ENCODE results near the gene LGR4. TPM values are rescaled to one million over a fixed set of nuclear protein-coding genes. Genes with fewer than 3 reads are reported as not detected.

LGR4 gene
- total RNA-seq, 1 experiment from 2014 or later: 7.1 TPM

GRCh38 chr11:27443227-27443626, 29.4 kb downstream of the LGR4 start:
- ChIA-PET RAD21 (ENCODE audit: low non-redundant PET in 1 of 2, low total read pairs in 2 of 2, uncharacterized antibody in 2 of 2, unreplicated experiment in 2 of 2) (no interaction called here), CTCF (no interaction called here), POLR2A (no interaction called here)
- no TSS peak for BruUV-seq (replicated peaks)
- no peaks in the 10 kb centered on the region for H3K27me3 ChIP-seq (ENCODE audit: insufficient read depth, low read length)
- no peak overlapping the region for H2AFZ ChIP-seq (ENCODE audit: low read depth, low read length, poor library complexity, severe bottlenecking)
- no peak for TF ChIP-seq CEBPB (IDR thresholded peaks at IDR 0.05; ENCODE audit: low read depth)
- TF ChIP-seq TCF7L2 (IDR thresholded peaks at IDR 0.05; ENCODE audit: borderline replicate concordance, extremely low read depth, insufficient read depth, insufficient read length): no peak
- TF ChIP-seq POLR2A (IDR thresholded peaks at IDR 0.05; ENCODE audit: borderline replicate concordance, extremely low read depth, insufficient read depth, insufficient read length): no peak
- TF ChIP-seq SP1 (IDR thresholded peaks at IDR 0.05; ENCODE audit: low read depth): no peak
- TF ChIP-seq, protein P1, sequence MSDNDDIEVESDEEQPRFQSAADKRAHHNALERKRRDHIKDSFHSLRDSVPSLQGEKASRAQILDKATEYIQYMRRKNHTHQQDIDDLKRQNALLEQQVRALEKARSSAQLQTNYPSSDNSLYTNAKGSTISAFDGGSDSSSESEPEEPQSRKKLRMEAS (IDR thresholded peaks at IDR 0.05): no peak
- TF ChIP-seq JUND (IDR thresholded peaks at IDR 0.05): no peak
- TF ChIP-seq ZBTB33 (IDR thresholded peaks at IDR 0.05; ENCODE audit: extremely low read depth, insufficient replicate concordance, low read length): no peak
- TF ChIP-seq, protein P2, sequence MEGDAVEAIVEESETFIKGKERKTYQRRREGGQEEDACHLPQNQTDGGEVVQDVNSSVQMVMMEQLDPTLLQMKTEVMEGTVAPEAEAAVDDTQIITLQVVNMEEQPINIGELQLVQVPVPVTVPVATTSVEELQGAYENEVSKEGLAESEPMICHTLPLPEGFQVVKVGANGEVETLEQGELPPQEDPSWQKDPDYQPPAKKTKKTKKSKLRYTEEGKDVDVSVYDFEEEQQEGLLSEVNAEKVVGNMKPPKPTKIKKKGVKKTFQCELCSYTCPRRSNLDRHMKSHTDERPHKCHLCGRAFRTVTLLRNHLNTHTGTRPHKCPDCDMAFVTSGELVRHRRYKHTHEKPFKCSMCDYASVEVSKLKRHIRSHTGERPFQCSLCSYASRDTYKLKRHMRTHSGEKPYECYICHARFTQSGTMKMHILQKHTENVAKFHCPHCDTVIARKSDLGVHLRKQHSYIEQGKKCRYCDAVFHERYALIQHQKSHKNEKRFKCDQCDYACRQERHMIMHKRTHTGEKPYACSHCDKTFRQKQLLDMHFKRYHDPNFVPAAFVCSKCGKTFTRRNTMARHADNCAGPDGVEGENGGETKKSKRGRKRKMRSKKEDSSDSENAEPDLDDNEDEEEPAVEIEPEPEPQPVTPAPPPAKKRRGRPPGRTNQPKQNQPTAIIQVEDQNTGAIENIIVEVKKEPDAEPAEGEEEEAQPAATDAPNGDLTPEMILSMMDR (IDR thresholded peaks at IDR 0.05 in 2 of 3, conservative IDR thresholded peaks at IDR 0.05 in 1 of 3; ENCODE audit: borderline replicate concordance in 1 of 3, insufficient read depth in 1 of 3, low read depth in 2 of 3, low read length in 2 of 3): no peak
- H3K9me2 ChIP-seq (ENCODE audit: insufficient read depth): no peaks in the 10 kb centered on the region
- no peaks in the 10 kb centered on the region for H4K20me1 ChIP-seq (ENCODE audit: insufficient read depth)
- H3K4me2 ChIP-seq (ENCODE audit: low read length): no peak overlapping the region
- no peak overlapping the region for H3K4me3 ChIP-seq (replicated peaks in 1 of 2; ENCODE audit: low read depth in 1 of 2, low read length in 2 of 2)
- intact Hi-C loops (cut with micrococcal nuclease): no loop called here
- ATAC-seq (no peak), DNase-seq (ENCODE audit: low read depth, low spot score) (no peak)
- H3K27ac ChIP-seq (ENCODE audit: low read depth, low read length): no peak overlapping the region
- no peak overlapping the region for H3K9ac ChIP-seq (ENCODE audit: low read length)
- no peaks in the 10 kb centered on the region for H3K79me2 ChIP-seq (ENCODE audit: insufficient read depth, low read length)
- H3K36me3 ChIP-seq (ENCODE audit: control insufficient read depth in 1 of 2, insufficient read depth in 2 of 2, low read length in 2 of 2): no peaks in the 10 kb centered on the region
- H3K4me1 ChIP-seq (ENCODE audit: control insufficient read depth in 1 of 2, insufficient read depth in 2 of 2, low read length in 2 of 2): no peaks in the 10 kb centered on the region
- H3K9me3 ChIP-seq (ENCODE audit: control insufficient read depth in 1 of 2, insufficient read depth in 1 of 2, low read depth in 1 of 2, low read length in 2 of 2): no peaks in the 10 kb centered on the region
